DOHH2 (cell line): ENCODE measurements around the gene TANC1.

Experiments
- H3F3A ChIP-seq: fragments of 200-600 bp; sonication (generic), shearing (Covaris generic); 2 replicates; pipeline ENCODE4 v1.6.0; 2016; ENCODE audit warnings: antibody characterized with exemption, mild to moderate bottlenecking; ENCODE audit not compliant: control insufficient read depth, insufficient read depth
- H3K27ac ChIP-seq: fragments of 200-600 bp; sonication (generic); 2 replicates; pipeline ENCODE4 v1.5.1; 2014; ENCODE audit warnings: low read depth, mild to moderate bottlenecking, low read length, moderate library complexity
- H3K27me3 ChIP-seq: fragments of 200-600 bp; sonication (generic); 2 replicates; pipeline ENCODE4 v1.6.1; 2014; ENCODE audit warnings: mild to moderate bottlenecking, low read length, mixed read lengths; ENCODE audit not compliant: control insufficient read depth
- H3K36me3 ChIP-seq: fragments of 200-600 bp; sonication (generic); 2 replicates; pipeline ENCODE4 v1.6.1; 2014; ENCODE audit warnings: mild to moderate bottlenecking, low read length, moderate library complexity, mixed read lengths; ENCODE audit not compliant: control insufficient read depth
- H3K4me1 ChIP-seq: fragments of 200-600 bp; sonication (generic); 2 replicates; pipeline ENCODE4 v1.6.1; 2014; ENCODE audit warnings: mild to moderate bottlenecking, low read length, mixed read lengths; ENCODE audit not compliant: control insufficient read depth
- H3K4me2 ChIP-seq: fragments of 200-600 bp; sonication (generic); 2 replicates; pipeline ENCODE4 v1.6.0; 2014; ENCODE audit warnings: mild to moderate bottlenecking, low read length, moderate library complexity
- H3K4me3 ChIP-seq: fragments of 200-600 bp; sonication (generic); 2 replicates; pipeline ENCODE4 v1.5.1; 2014; ENCODE audit warnings: mild to moderate bottlenecking, low read length, mixed read lengths
- H3K79me2 ChIP-seq: fragments of 200-600 bp; sonication (generic); 2 replicates; pipeline ENCODE4 v1.6.1; 2014; ENCODE audit warnings: mild to moderate bottlenecking, low read length, mixed read lengths; ENCODE audit not compliant: control insufficient read depth
- H3K9me2 ChIP-seq: fragments of 200-600 bp; sonication (generic); replicated peaks from 2 replicates; pipeline ENCODE4 v1.6.1; 2014; ENCODE audit warnings: mild to moderate bottlenecking, low read length, mixed read lengths; ENCODE audit not compliant: control insufficient read depth
- H3K9me3 ChIP-seq: fragments of 200-600 bp; sonication (generic); 2 replicates; pipeline ENCODE4 v1.6.1; 2014; ENCODE audit warnings: antibody characterized with exemption, low read length, mixed read lengths; ENCODE audit not compliant: control insufficient read depth, insufficient read depth
- H4K20me1 ChIP-seq: fragments of 200-600 bp; sonication (generic); 2 replicates; pipeline ENCODE4 v1.6.0; 2014; ENCODE audit warnings: low read depth, mild to moderate bottlenecking, antibody characterized with exemption, low read length, moderate library complexity; ENCODE audit not compliant: control insufficient read depth, insufficient read depth
- CTCF ChIP-seq: fragments of 200-600 bp; sonication (generic); IDR thresholded peaks from one replicate; pipeline ENCODE4 v1.5.1; 2014; ENCODE audit warnings: antibody characterized with exemption, mild to moderate bottlenecking, low read depth, low read length; ENCODE audit not compliant: poor library complexity, severe bottlenecking
- EZH2phosphoT487 ChIP-seq: fragments of 200-600 bp; sonication (generic); IDR thresholded peaks from 2 replicates; pipeline ENCODE4 v1.6.1; 2017; ENCODE audit warnings: borderline replicate concordance, mild to moderate bottlenecking, antibody characterized with exemption, low read length, moderate library complexity, mixed read lengths

The TANC1 gene

GRCh38 chr2:159010963-159011362 is 42.5 kb downstream of the TANC1 start:
- Histone ChIP-seq H4K20me1 (no peaks in the 10 kb centered on the region), H3K9me2 (no peaks in the 10 kb centered on the region), H3K36me3 (no peaks in the 10 kb centered on the region), H3K79me2 (no peaks in the 10 kb centered on the region), H3K4me1 (no peaks in the 10 kb centered on the region), H3K27me3 (0 out of 2 replicates have a peak, but pooled peaks cover 5% of the 10 kb centered on the region), H3K4me3 (no peak overlapping the region), H3K27ac (no peak overlapping the region), H3K4me2 (no peak overlapping the region), H3F3A (no peaks in the 10 kb centered on the region), H3K9me3 (peaks cover 4% of the 10 kb centered on the region)
- TF ChIP-seq EZH2phosphoT487, result no peak
- TF ChIP-seq CTCF, result no peak

GRCh38 chr2:159012142-159012541 is 43.7 kb downstream of the TANC1 start:
- Histone ChIP-seq H3K27ac (no peak overlapping the region), H3K4me2 (no peak overlapping the region), H3K27me3 (0 out of 2 replicates have a peak, but pooled peaks cover 5% of the 10 kb centered on the region), H4K20me1 (no peaks in the 10 kb centered on the region), H3K79me2 (no peaks in the 10 kb centered on the region), H3K9me2 (no peaks in the 10 kb centered on the region), H3K4me1 (no peaks in the 10 kb centered on the region), H3K9me3 (peaks cover 4% of the 10 kb centered on the region), H3K4me3 (no peak overlapping the region), H3K36me3 (no peaks in the 10 kb centered on the region), H3F3A (no peaks in the 10 kb centered on the region)
- TF ChIP-seq CTCF (no peak), EZH2phosphoT487 (no peak)

- no peaks in the 10 kb centered on the region for H3K79me2 ChIP-seq
- H3K36me3 ChIP-seq, result no peaks in the 10 kb centered on the region
- H3K27me3 ChIP-seq, result 0 out of 2 replicates have a peak, but pooled peaks cover 5% of the 10 kb centered on the region
- H4K20me1 ChIP-seq, result no peaks in the 10 kb centered on the region
- H3K9me3 ChIP-seq, result peaks cover 4% of the 10 kb centered on the region
- no peak overlapping the region for H3K4me3 ChIP-seq
- no peaks in the 10 kb centered on the region for H3K9me2 ChIP-seq
- no peak overlapping the region for H3K27ac ChIP-seq
- H3F3A ChIP-seq, result no peaks in the 10 kb centered on the region
- no peaks in the 10 kb centered on the region for H3K4me1 ChIP-seq
- TF ChIP-seq EZH2phosphoT487 (no peak), CTCF (no peak)
- no peak overlapping the region for H3K4me2 ChIP-seq
These were observed 44.7 kb downstream of the TANC1 start for GRCh38 chr2:159013103-159013502.

GRCh38 chr2:159015174-159015573 is 46.7 kb downstream of the TANC1 start:
- no peaks in the 10 kb centered on the region for H3K79me2 ChIP-seq
- H3K27ac ChIP-seq, result no peak overlapping the region
- H3K4me2 ChIP-seq, result no peak overlapping the region
- H3K4me1 ChIP-seq, result no peaks in the 10 kb centered on the region
- TF ChIP-seq EZH2phosphoT487 (no peak), CTCF (no peak)
- no peaks in the 10 kb centered on the region for H3K36me3 ChIP-seq
- H4K20me1 ChIP-seq, result no peaks in the 10 kb centered on the region
- H3K9me3 ChIP-seq, result peaks cover 4% of the 10 kb centered on the region
- H3K27me3 ChIP-seq, result 0 out of 2 replicates have a peak, but pooled peaks cover 3% of the 10 kb centered on the region
- H3K9me2 ChIP-seq, result no peaks in the 10 kb centered on the region
- H3K4me3 ChIP-seq, result no peak overlapping the region
- H3F3A ChIP-seq, result no peaks in the 10 kb centered on the region
